ENCODE data around the gene HLA-B.

Gene HLA-B

GRCh38 chr6:31321005-31321707 is 35.8 kb downstream of the HLA-B start (continued):
- TF ChIP-seq PPARA (CRISPR knock-in tag; IDR thresholded peaks at IDR 0.05; ENCODE audit: borderline replicate concordance) = no peak
- TF ChIP-seq CSDC2 (CRISPR knock-in tag; IDR thresholded peaks at IDR 0.05) = no peak
- no peak for TF ChIP-seq SNAI2 (CRISPR knock-in tag; IDR thresholded peaks at IDR 0.05)
- TF ChIP-seq RARB (CRISPR knock-in tag; IDR thresholded peaks at IDR 0.05) = no peak
- no peak for TF ChIP-seq TOX (CRISPR knock-in tag; IDR thresholded peaks at IDR 0.05; ENCODE audit: borderline replicate concordance)
- TF ChIP-seq, protein P1, sequence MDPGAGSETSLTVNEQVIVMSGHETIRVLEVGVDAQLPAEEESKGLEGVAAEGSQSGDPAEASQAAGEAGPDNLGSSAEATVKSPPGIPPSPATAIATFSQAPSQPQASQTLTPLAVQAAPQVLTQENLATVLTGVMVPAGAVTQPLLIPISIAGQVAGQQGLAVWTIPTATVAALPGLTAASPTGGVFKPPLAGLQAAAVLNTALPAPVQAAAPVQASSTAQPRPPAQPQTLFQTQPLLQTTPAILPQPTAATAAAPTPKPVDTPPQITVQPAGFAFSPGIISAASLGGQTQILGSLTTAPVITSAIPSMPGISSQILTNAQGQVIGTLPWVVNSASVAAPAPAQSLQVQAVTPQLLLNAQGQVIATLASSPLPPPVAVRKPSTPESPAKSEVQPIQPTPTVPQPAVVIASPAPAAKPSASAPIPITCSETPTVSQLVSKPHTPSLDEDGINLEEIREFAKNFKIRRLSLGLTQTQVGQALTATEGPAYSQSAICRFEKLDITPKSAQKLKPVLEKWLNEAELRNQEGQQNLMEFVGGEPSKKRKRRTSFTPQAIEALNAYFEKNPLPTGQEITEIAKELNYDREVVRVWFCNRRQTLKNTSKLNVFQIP (CRISPR knock-in tag; IDR thresholded peaks at IDR 0.05; ENCODE audit: borderline replicate concordance, low read depth) = no peak
- no peak for TF ChIP-seq BACH2 (CRISPR knock-in tag; IDR thresholded peaks at IDR 0.05; ENCODE audit: borderline replicate concordance)
- TF ChIP-seq GLIS3 (CRISPR knock-in tag; IDR thresholded peaks at IDR 0.05) = no peak

DNA sequence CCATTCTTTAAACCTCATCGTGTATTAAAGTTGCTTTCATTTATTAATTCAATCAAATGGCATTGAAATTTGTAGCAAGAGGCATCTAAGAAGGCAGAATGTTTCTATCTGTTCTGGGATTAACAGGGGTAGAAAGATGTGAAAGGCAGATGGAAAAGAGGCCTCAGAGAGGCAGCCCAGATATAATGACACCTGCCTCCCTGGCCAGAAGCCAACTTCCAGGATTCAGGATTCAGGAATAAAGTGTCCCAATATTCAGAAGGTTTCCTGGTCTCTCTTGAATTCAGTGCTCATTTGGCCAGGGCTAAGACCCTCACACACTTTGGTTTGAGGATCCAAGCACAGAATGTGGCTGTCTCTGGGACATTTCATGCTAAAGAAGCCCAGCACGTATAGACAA is 39.9 kb downstream of the HLA-B start:
- no peak for ATAC-seq
- no peak for TF ChIP-seq ESRRG (CRISPR knock-in tag; IDR thresholded peaks at IDR 0.05)
- no peak for TF ChIP-seq PPARA (CRISPR knock-in tag; IDR thresholded peaks at IDR 0.05; ENCODE audit: borderline replicate concordance)
- TF ChIP-seq TOX (CRISPR knock-in tag; IDR thresholded peaks at IDR 0.05; ENCODE audit: borderline replicate concordance) = no peak
- no peak for TF ChIP-seq RARB (CRISPR knock-in tag; IDR thresholded peaks at IDR 0.05)
- TF ChIP-seq BACH2 (CRISPR knock-in tag; IDR thresholded peaks at IDR 0.05; ENCODE audit: borderline replicate concordance) = no peak
- TF ChIP-seq, protein P2, sequence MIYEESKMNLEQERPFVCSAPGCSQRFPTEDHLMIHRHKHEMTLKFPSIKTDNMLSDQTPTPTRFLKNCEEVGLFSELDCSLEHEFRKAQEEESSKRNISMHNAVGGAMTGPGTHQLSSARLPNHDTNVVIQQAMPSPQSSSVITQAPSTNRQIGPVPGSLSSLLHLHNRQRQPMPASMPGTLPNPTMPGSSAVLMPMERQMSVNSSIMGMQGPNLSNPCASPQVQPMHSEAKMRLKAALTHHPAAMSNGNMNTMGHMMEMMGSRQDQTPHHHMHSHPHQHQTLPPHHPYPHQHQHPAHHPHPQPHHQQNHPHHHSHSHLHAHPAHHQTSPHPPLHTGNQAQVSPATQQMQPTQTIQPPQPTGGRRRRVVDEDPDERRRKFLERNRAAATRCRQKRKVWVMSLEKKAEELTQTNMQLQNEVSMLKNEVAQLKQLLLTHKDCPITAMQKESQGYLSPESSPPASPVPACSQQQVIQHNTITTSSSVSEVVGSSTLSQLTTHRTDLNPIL (CRISPR knock-in tag; IDR thresholded peaks at IDR 0.05; ENCODE audit: low read depth) = no peak
- TF ChIP-seq ZNF8 (CRISPR knock-in tag; IDR thresholded peaks at IDR 0.05) = no peak
- TF ChIP-seq ARNTL (CRISPR knock-in tag; IDR thresholded peaks at IDR 0.05; ENCODE audit: borderline replicate concordance, low read depth) = no peak
- TF ChIP-seq CSDC2 (CRISPR knock-in tag; IDR thresholded peaks at IDR 0.05) = no peak
- no peak for TF ChIP-seq TCF4 (CRISPR knock-in tag; IDR thresholded peaks at IDR 0.05; ENCODE audit: borderline replicate concordance)

- no peak for TF ChIP-seq ZNF70 (CRISPR knock-in tag; IDR thresholded peaks at IDR 0.05)
- TF ChIP-seq RARB (CRISPR knock-in tag; IDR thresholded peaks at IDR 0.05) = no peak
- TF ChIP-seq ZC3H10 (CRISPR knock-in tag; IDR thresholded peaks at IDR 0.05) = no peak
- TF ChIP-seq, protein P2 (CRISPR knock-in tag; IDR thresholded peaks at IDR 0.05; ENCODE audit: low read depth) = no peak
- TF ChIP-seq TOX (CRISPR knock-in tag; IDR thresholded peaks at IDR 0.05; ENCODE audit: borderline replicate concordance) = no peak
- TF ChIP-seq, protein P1 (CRISPR knock-in tag; IDR thresholded peaks at IDR 0.05; ENCODE audit: borderline replicate concordance, low read depth) = no peak
- no peak for ATAC-seq
Observed at GRCh38 chr6:31309641-31310040, 47.3 kb downstream of the HLA-B start.

DNA sequence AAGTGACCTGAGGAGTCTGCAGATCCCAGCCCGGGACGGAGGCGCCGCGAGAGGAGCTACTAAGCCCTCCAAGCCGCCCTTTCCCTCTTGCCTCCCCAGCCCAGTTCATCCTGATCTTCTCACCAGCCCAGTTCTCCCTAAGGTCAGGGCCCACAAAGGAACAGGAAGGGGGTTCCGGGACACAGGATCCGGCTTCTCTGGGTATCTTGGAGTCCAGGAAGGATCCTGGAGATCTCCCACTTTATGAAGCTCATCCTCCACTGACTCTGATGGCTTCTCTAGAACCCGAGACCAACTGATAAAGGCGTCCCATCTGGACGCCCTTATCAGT is 48.2 kb downstream of the HLA-B start:
- TF ChIP-seq ZNF8 (CRISPR knock-in tag; IDR thresholded peaks at IDR 0.05) (no peak), PPARA (CRISPR knock-in tag; IDR thresholded peaks at IDR 0.05; ENCODE audit: borderline replicate concordance) (no peak), ARNTL (CRISPR knock-in tag; IDR thresholded peaks at IDR 0.05; ENCODE audit: borderline replicate concordance, low read depth) (no peak), ZFP3 (CRISPR knock-in tag; IDR thresholded peaks at IDR 0.05) (no peak), TOX (CRISPR knock-in tag; IDR thresholded peaks at IDR 0.05; ENCODE audit: borderline replicate concordance) (no peak), ZC3H10 (CRISPR knock-in tag; IDR thresholded peaks at IDR 0.05) (no peak), TCF4 (CRISPR knock-in tag; IDR thresholded peaks at IDR 0.05; ENCODE audit: borderline replicate concordance) (no peak), GLIS3 (CRISPR knock-in tag; IDR thresholded peaks at IDR 0.05) (no peak)
- TF ChIP-seq, protein P2 (CRISPR knock-in tag; IDR thresholded peaks at IDR 0.05; ENCODE audit: low read depth) = no peak
- TF ChIP-seq, protein P3, sequence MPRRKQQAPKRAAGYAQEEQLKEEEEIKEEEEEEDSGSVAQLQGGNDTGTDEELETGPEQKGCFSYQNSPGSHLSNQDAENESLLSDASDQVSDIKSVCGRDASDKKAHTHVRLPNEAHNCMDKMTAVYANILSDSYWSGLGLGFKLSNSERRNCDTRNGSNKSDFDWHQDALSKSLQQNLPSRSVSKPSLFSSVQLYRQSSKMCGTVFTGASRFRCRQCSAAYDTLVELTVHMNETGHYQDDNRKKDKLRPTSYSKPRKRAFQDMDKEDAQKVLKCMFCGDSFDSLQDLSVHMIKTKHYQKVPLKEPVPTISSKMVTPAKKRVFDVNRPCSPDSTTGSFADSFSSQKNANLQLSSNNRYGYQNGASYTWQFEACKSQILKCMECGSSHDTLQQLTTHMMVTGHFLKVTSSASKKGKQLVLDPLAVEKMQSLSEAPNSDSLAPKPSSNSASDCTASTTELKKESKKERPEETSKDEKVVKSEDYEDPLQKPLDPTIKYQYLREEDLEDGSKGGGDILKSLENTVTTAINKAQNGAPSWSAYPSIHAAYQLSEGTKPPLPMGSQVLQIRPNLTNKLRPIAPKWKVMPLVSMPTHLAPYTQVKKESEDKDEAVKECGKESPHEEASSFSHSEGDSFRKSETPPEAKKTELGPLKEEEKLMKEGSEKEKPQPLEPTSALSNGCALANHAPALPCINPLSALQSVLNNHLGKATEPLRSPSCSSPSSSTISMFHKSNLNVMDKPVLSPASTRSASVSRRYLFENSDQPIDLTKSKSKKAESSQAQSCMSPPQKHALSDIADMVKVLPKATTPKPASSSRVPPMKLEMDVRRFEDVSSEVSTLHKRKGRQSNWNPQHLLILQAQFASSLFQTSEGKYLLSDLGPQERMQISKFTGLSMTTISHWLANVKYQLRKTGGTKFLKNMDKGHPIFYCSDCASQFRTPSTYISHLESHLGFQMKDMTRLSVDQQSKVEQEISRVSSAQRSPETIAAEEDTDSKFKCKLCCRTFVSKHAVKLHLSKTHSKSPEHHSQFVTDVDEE (CRISPR knock-in tag; IDR thresholded peaks at IDR 0.05) = no peak
- no peak for ATAC-seq

Measured in SK-N-SH treated with all-trans-retinoic acid at 6 μM for 48 hours (cell line).